H9 (cell line): ENCODE results near the gene SLC51A. TPM values are rescaled to one million over a fixed set of nuclear protein-coding genes. Genes with fewer than 3 reads are reported as not detected.

Experiments
- DNase-seq: peaks from one replicate; pipeline ENCODE4 v3.0.0-alpha.2; 2017
- H2AFZ ChIP-seq: one replicate; pipeline ENCODE4 v1.6.1; 2013; ENCODE audit warnings: mild to moderate bottlenecking, low read length, control low read depth, moderate library complexity
- H2AK5ac ChIP-seq: 2 replicates; pipeline ENCODE4 v1.6.1; 2013; ENCODE audit warnings: low read length, control low read depth, mixed read lengths; ENCODE audit not compliant: insufficient read length
- H2BK120ac ChIP-seq: one replicate; pipeline ENCODE4 v1.6.1; 2013; ENCODE audit warnings: low read depth, mild to moderate bottlenecking, low read length, control low read depth, inconsistent platforms; ENCODE audit not compliant: poor library complexity, severe bottlenecking
- H2BK12ac ChIP-seq: 2 replicates; pipeline ENCODE4 v1.6.1; 2013; ENCODE audit warnings: low read length, control low read depth, mixed read lengths, low read depth; ENCODE audit not compliant: insufficient read length
- H2BK15ac ChIP-seq: 2 replicates; pipeline ENCODE4 v1.6.1; 2013; ENCODE audit warnings: low read depth, low read length, control low read depth
- H2BK20ac ChIP-seq: one replicate; pipeline ENCODE4 v1.6.1; 2013; ENCODE audit warnings: low read depth, mild to moderate bottlenecking, low read length, control low read depth, inconsistent platforms; ENCODE audit not compliant: poor library complexity, severe bottlenecking
- H2BK5ac ChIP-seq: 2 replicates; pipeline ENCODE4 v1.6.1; 2013; ENCODE audit warnings: low read length, control low read depth, mixed read lengths; ENCODE audit not compliant: insufficient read length
- H3K14ac ChIP-seq: 2 replicates; pipeline ENCODE4 v1.6.1; 2013; ENCODE audit warnings: low read length, control low read depth; ENCODE audit not compliant: insufficient read depth
- H3K18ac ChIP-seq: 2 replicates; pipeline ENCODE4 v1.6.1; 2013; ENCODE audit warnings: low read depth, mild to moderate bottlenecking, mixed read lengths, low read length, control low read depth; ENCODE audit not compliant: insufficient read length
- H3K23ac ChIP-seq: 2 replicates; pipeline ENCODE4 v1.6.1; 2013; ENCODE audit warnings: low read length, control low read depth, mixed read lengths, low read depth; ENCODE audit not compliant: insufficient read length
- H3K23me2 ChIP-seq: 2 replicates; pipeline ENCODE4 v1.6.1; 2013; ENCODE audit warnings: low read depth, mild to moderate bottlenecking, mixed read lengths, low read length, control low read depth; ENCODE audit not compliant: insufficient read length, poor library complexity, severe bottlenecking
- H3K27ac ChIP-seq: 2 replicates; pipeline ENCODE4 v1.5.1; 2013; ENCODE audit warnings: low read length, control low read depth, mixed read lengths, low read depth; ENCODE audit not compliant: insufficient read length
- H3K27me3 ChIP-seq: 2 replicates; pipeline ENCODE4 v1.6.1; 2013; ENCODE audit warnings: low read length, control low read depth, inconsistent platforms; ENCODE audit not compliant: insufficient read depth
- H3K4ac ChIP-seq: 2 replicates; pipeline ENCODE4 v1.6.1; 2013; ENCODE audit warnings: low read depth, mild to moderate bottlenecking, control low read depth, inconsistent platforms, low read length, moderate library complexity
- H3K4me1 ChIP-seq: 2 replicates; pipeline ENCODE4 v1.6.1; 2013; ENCODE audit warnings: low read length, control low read depth, inconsistent platforms; ENCODE audit not compliant: insufficient read depth
- H3K4me2 ChIP-seq: 2 replicates; pipeline ENCODE4 v1.6.1; 2013; ENCODE audit warnings: low read length, control low read depth, mixed read lengths; ENCODE audit not compliant: insufficient read length, insufficient read depth
- H3K56ac ChIP-seq: 2 replicates; pipeline ENCODE4 v1.6.1; 2013; ENCODE audit warnings: low read depth, mild to moderate bottlenecking, mixed read lengths, low read length, control low read depth; ENCODE audit not compliant: insufficient read length
- H3K79me1 ChIP-seq: 2 replicates; pipeline ENCODE4 v1.6.1; 2013; ENCODE audit warnings: low read depth, mild to moderate bottlenecking, moderate library complexity, low read length, control low read depth, inconsistent platforms; ENCODE audit not compliant: insufficient read depth, poor library complexity, severe bottlenecking
- H3K79me2 ChIP-seq: 2 replicates; pipeline ENCODE4 v1.6.1; 2013; ENCODE audit warnings: low read length, control low read depth, inconsistent platforms; ENCODE audit not compliant: insufficient read depth
- H3K9ac ChIP-seq: 2 replicates; pipeline ENCODE4 v1.6.1; 2013; ENCODE audit warnings: low read length, control low read depth, mixed read lengths; ENCODE audit not compliant: insufficient read length; ENCODE audit errors: extremely low read depth
- H3K9me3 ChIP-seq: one replicate; pipeline ENCODE4 v1.6.1; 2013; ENCODE audit warnings: low read depth, low read length, inconsistent platforms; ENCODE audit not compliant: control insufficient read depth
- H3T11ph ChIP-seq: one replicate; pipeline ENCODE4 v1.6.1; 2013; ENCODE audit warnings: mild to moderate bottlenecking, low read length, control low read depth, inconsistent platforms
- H4K20me1 ChIP-seq: one replicate; pipeline ENCODE4 v1.6.1; 2013; ENCODE audit not compliant: control insufficient read depth, insufficient read length, insufficient read depth
- H4K5ac ChIP-seq: 2 replicates; pipeline ENCODE4 v1.6.1; 2013; ENCODE audit warnings: low read depth, mild to moderate bottlenecking, mixed read lengths, low read length, control low read depth; ENCODE audit not compliant: insufficient read length
- H4K8ac ChIP-seq: replicated peaks from 2 replicates; pipeline ENCODE4 v1.6.1; 2013; ENCODE audit warnings: low read length, control low read depth, mixed read lengths, low read depth; ENCODE audit not compliant: insufficient read length
- H4K91ac ChIP-seq: 2 replicates; pipeline ENCODE4 v1.6.1; 2013; ENCODE audit warnings: low read depth, mild to moderate bottlenecking, moderate library complexity, mixed read lengths, low read length, control low read depth; ENCODE audit not compliant: insufficient read length
- H3K27ac Mint-ChIP-seq, 3 experiments: 2 replicates in 2 of 3; 3 replicates in 1 of 3; pipeline ENCODE4 v1.8.0; 2020 to 2021; ENCODE audit warnings: mixed read lengths in 3 of 3, mild to moderate bottlenecking in 1 of 3, moderate library complexity in 1 of 3
- H3K27me3 Mint-ChIP-seq: 2 replicates; pipeline ENCODE4 v1.8.0; 2021; ENCODE audit warnings: low read depth, mild to moderate bottlenecking, moderate library complexity, mixed read lengths
- H3K36me3 Mint-ChIP-seq, 3 experiments: 2 replicates in 2 of 3; 3 replicates in 1 of 3; pipeline ENCODE4 v1.8.0; 2020 to 2021; ENCODE audit warnings: low read depth in 3 of 3, mixed read lengths in 3 of 3; ENCODE audit not compliant: insufficient read depth in 1 of 3
- H3K4me1 Mint-ChIP-seq, 2 experiments: 2 replicates each; pipeline ENCODE4 v1.8.0; 2020; ENCODE audit warnings: mixed read lengths in 2 of 2
- H3K4me3 Mint-ChIP-seq, 2 experiments: 2 replicates in 1 of 2; 3 replicates in 1 of 2; pipeline ENCODE4 v1.8.0; 2020 to 2021; ENCODE audit warnings: mild to moderate bottlenecking in 2 of 2, mixed read lengths in 2 of 2, moderate library complexity in 1 of 2
- H3K9me3 Mint-ChIP-seq, 2 experiments: 2 replicates in 1 of 2; 3 replicates in 1 of 2; pipeline ENCODE4 v1.8.0; 2020; ENCODE audit warnings: mild to moderate bottlenecking in 2 of 2, mixed read lengths in 2 of 2, moderate library complexity in 1 of 2
- WGBS: extraction: QIAGEN DNeasy Blood & Tissue Kit; methylation state at CpG from one replicate; pipeline ENCODE4 v1.1.7; 2013; ENCODE audit warnings: missing lambda C conversion rate, low lambda C conversion rate, mixed read lengths; ENCODE audit not compliant: insufficient read length; ENCODE audit errors: extremely low coverage; 5-methylcytosine and 5-hydroxymethylcytosine counted together
- total RNA-seq: library from RNA; stranded (reverse); gene quantifications from 2 replicates; pipeline ENCODE4 v1.2.1, GENCODE V29; 2021
- TF ChIP-seq, protein P1 (sequence below): fragments of 200-600 bp; sonication (generic); conservative IDR thresholded peaks from 3 replicates; pipeline ENCODE4 v1.8.0; 2021; ENCODE audit warnings: antibody characterized with exemption, mild to moderate bottlenecking

The SLC51A gene
- total RNA-seq, 1 experiment from 2014 or later, result 5.6 TPM

DNA sequence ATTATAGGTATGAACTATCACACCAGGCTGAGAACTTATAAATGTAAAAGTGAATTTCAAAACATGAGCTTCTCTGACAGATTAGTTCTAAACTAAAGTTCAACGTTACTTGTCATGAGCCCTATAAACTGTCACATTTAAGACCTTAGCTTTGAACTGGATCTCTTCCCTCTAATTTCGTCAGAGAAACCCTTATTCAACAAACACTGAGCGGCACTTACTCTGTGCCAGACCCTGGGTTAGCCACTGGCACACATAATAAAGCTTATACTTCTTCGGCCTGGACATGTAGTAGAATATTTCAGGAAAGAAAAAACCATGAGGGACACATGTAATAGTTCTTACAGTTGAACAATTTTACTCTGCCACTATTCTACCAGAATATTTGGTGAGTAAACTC lies 65.6 kb downstream of the SLC51A start:
- H3K9me3 Mint-ChIP-seq, result no peaks in the 10 kb centered on the region; a peak in 1 of 5 replicates
- H3K4me1 ChIP-seq, result peaks cover 6% of the 10 kb centered on the region
- H3K27ac ChIP-seq, result no peak overlapping the region
- H2AK5ac ChIP-seq, result no peak overlapping the region
- no peak overlapping the region for H3K4me3 Mint-ChIP-seq
- no peak overlapping the region for H4K5ac ChIP-seq
- no peak overlapping the region for H3K4me2 ChIP-seq
- H4K20me1 ChIP-seq, result no peaks in the 10 kb centered on the region
- H3K27me3 Mint-ChIP-seq, result no peaks in the 10 kb centered on the region
- H3T11ph ChIP-seq, result no peak overlapping the region
- no peak overlapping the region for H3K18ac ChIP-seq
- H3K9me3 ChIP-seq, result no peaks in the 10 kb centered on the region
- TF ChIP-seq, protein P1, sequence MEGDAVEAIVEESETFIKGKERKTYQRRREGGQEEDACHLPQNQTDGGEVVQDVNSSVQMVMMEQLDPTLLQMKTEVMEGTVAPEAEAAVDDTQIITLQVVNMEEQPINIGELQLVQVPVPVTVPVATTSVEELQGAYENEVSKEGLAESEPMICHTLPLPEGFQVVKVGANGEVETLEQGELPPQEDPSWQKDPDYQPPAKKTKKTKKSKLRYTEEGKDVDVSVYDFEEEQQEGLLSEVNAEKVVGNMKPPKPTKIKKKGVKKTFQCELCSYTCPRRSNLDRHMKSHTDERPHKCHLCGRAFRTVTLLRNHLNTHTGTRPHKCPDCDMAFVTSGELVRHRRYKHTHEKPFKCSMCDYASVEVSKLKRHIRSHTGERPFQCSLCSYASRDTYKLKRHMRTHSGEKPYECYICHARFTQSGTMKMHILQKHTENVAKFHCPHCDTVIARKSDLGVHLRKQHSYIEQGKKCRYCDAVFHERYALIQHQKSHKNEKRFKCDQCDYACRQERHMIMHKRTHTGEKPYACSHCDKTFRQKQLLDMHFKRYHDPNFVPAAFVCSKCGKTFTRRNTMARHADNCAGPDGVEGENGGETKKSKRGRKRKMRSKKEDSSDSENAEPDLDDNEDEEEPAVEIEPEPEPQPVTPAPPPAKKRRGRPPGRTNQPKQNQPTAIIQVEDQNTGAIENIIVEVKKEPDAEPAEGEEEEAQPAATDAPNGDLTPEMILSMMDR, result no peak
- no peak overlapping the region for H3K4ac ChIP-seq
- no peak overlapping the region for H3K56ac ChIP-seq
- H2BK12ac ChIP-seq, result no peak overlapping the region
- DNase-seq, result no peak
- no peak overlapping the region for H2AFZ ChIP-seq
- no peaks in the 10 kb centered on the region for H3K27me3 ChIP-seq
- H3K79me1 ChIP-seq, result no peaks in the 10 kb centered on the region
- H2BK120ac ChIP-seq, result no peak overlapping the region
- no peak overlapping the region for H3K23ac ChIP-seq
- peaks cover 1% of the 10 kb centered on the region for H3K23me2 ChIP-seq
- no peak overlapping the region for H2BK5ac ChIP-seq
- H3K14ac ChIP-seq, result no peak overlapping the region
- H2BK15ac ChIP-seq, result no peak overlapping the region
- H4K91ac ChIP-seq, result no peak overlapping the region
- no peak overlapping the region; a peak in 1 of 7 replicates for H3K27ac Mint-ChIP-seq
- H3K4me1 Mint-ChIP-seq, result peaks cover 18 to 34% of the 10 kb centered on the region in 2 experiments
- H3K79me2 ChIP-seq, result peaks cover 11% of the 10 kb centered on the region; the same call in 1 of the 2 replicates
- H3K9ac ChIP-seq, result no peak overlapping the region
- no peak overlapping the region for H2BK20ac ChIP-seq
- H4K8ac ChIP-seq, result no peak overlapping the region
- H3K36me3 Mint-ChIP-seq, result peaks cover 0 to 2% (median 0%) of the 10 kb centered on the region in 3 experiments; a peak in 1 of 7 replicates
- no CpG with 5 or more reads among the region's 4 CpGs for WGBS

Other genes with a start within 250 kb of the SLC51A start
- 131 and 135 TPM in 2 replicates for gene TFRC, start 134.4 kb upstream of the SLC51A start, total RNA-seq
- gene ZDHHC19, start 5.1 kb upstream of the SLC51A start, total RNA-seq, result 1.6 and 2.2 TPM in 2 replicates
- 30.9 and 31.6 TPM in 2 replicates for gene PCYT1A, start 71.2 kb downstream of the SLC51A start, total RNA-seq
- gene DYNLT2B, start 101.7 kb downstream of the SLC51A start, total RNA-seq, result 12.4 and 14.1 TPM in 2 replicates
- not detected in 2 replicates for gene TM4SF19, start 121.9 kb downstream of the SLC51A start, total RNA-seq
- 108 and 110 TPM in 2 replicates for gene UBXN7, start 215.9 kb downstream of the SLC51A start, total RNA-seq